SU-DHL-6 (cell line): ENCODE results near the gene MYO1H.

Source experiments
- EZH2phosphoT487 ChIP-seq: fragments of 200-600 bp; sonication (generic), shearing (Covaris generic); conservative IDR thresholded peaks from 2 replicates; pipeline ENCODE4 v1.6.1; 2018; ENCODE audit warnings: mild to moderate bottlenecking, antibody characterized with exemption, low read length, moderate library complexity, mixed read lengths
- TF ChIP-seq, protein P1 (sequence below): fragments of 200-600 bp; sonication (generic); IDR thresholded peaks from one replicate; pipeline ENCODE4 v1.5.1; 2017; ENCODE audit warnings: antibody characterized with exemption, mild to moderate bottlenecking, low read length, moderate library complexity; ENCODE audit not compliant: insufficient read depth, poor library complexity, severe bottlenecking

DNA sequence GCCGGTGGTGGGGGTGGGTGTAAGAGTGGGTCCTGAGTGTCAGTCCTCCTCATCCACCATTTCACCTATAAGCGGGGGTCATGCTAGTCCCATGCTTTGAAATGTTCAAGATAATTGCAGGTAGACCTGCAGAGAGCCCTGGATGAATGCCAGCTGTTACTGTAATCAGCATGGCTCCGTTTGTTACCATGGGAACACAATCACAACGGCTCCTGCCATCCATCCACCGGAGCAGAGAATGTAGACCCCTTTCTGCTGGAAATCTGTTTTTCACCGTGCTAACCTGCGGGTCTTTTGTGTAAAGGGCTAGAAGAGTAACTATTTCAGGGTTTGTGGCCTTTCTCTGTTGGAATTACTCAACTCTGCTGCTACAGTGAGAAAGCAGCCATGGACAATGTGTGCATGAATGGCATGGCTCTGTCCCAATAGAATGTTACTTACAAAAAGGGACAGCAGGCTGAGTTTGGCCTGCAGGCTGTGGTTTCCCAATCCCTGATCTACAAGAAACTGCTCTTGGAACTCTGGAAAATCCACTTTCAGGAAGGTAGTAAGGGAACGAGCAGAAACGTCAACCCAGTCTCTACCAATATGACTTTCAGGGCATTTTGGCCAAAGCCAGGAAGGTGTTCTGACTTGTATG is 93.3 kb downstream of the MYO1H start:
- TF ChIP-seq, protein P1, sequence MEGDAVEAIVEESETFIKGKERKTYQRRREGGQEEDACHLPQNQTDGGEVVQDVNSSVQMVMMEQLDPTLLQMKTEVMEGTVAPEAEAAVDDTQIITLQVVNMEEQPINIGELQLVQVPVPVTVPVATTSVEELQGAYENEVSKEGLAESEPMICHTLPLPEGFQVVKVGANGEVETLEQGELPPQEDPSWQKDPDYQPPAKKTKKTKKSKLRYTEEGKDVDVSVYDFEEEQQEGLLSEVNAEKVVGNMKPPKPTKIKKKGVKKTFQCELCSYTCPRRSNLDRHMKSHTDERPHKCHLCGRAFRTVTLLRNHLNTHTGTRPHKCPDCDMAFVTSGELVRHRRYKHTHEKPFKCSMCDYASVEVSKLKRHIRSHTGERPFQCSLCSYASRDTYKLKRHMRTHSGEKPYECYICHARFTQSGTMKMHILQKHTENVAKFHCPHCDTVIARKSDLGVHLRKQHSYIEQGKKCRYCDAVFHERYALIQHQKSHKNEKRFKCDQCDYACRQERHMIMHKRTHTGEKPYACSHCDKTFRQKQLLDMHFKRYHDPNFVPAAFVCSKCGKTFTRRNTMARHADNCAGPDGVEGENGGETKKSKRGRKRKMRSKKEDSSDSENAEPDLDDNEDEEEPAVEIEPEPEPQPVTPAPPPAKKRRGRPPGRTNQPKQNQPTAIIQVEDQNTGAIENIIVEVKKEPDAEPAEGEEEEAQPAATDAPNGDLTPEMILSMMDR: no peak
- no peak for TF ChIP-seq EZH2phosphoT487
